Measurements from ENCODE around the gene UCP3. TPM values are rescaled to one million over a fixed set of nuclear protein-coding genes. Genes with fewer than 3 reads are reported as not detected.

Gene UCP3
- total RNA-seq, 1 experiment from 2014 or later: not detected

- DNase-seq (ENCODE audit: low spot score): no peak
These were observed 30.9 kb downstream of the UCP3 start for GRCh38 chr11:73977856-73978519.

GRCh38 chr11:73976451-73977151 is 32.3 kb downstream of the UCP3 start:
- no peak for DNase-seq (ENCODE audit: low spot score)

- no peak for DNase-seq (ENCODE audit: low spot score)
These were observed 33.5 kb downstream of the UCP3 start for GRCh38 chr11:73975479-73975757.

- no peak for DNase-seq (ENCODE audit: low spot score)
These were observed 34.0 kb downstream of the UCP3 start for GRCh38 chr11:73974604-73975478.

- DNase-seq (ENCODE audit: low spot score): no peak
These were observed 36.0 kb downstream of the UCP3 start for GRCh38 chr11:73972620-73973449.

- no peak for DNase-seq (ENCODE audit: low spot score)
These were observed 36.7 kb downstream of the UCP3 start for GRCh38 chr11:73972187-73972586.

GRCh38 chr11:73971175-73971719 is 37.6 kb downstream of the UCP3 start:
- DNase-seq (ENCODE audit: low spot score): no peak

- no peak for DNase-seq (ENCODE audit: low spot score)
These were observed 38.7 kb downstream of the UCP3 start for GRCh38 chr11:73969991-73970800.

GRCh38 chr11:73969091-73969490 is 39.8 kb downstream of the UCP3 start:
- no peak for DNase-seq (ENCODE audit: low spot score)

GRCh38 chr11:73968356-73968966 is 40.4 kb downstream of the UCP3 start:
- no peak for DNase-seq (ENCODE audit: low spot score)

GRCh38 chr11:73965764-73966121 is 43.1 kb downstream of the UCP3 start:
- DNase-seq (ENCODE audit: low spot score): no peak

- no peak for DNase-seq (ENCODE audit: low spot score)
These were observed 43.7 kb downstream of the UCP3 start for GRCh38 chr11:73965076-73965763.

GRCh38 chr11:73963861-73964260 is 45.0 kb downstream of the UCP3 start:
- DNase-seq (ENCODE audit: low spot score): no peak

GRCh38 chr11:73962101-73962705 is 46.7 kb downstream of the UCP3 start:
- DNase-seq (ENCODE audit: low spot score): no peak

- no peak for DNase-seq (ENCODE audit: low spot score)
These were observed 47.6 kb downstream of the UCP3 start for GRCh38 chr11:73961321-73961720.

- no peak for DNase-seq (ENCODE audit: low spot score)
These were observed 50.3 kb downstream of the UCP3 start for GRCh38 chr11:73958521-73959141.

GRCh38 chr11:73957654-73958361 is 51.1 kb downstream of the UCP3 start:
- DNase-seq (ENCODE audit: low spot score): no peak
